DND-41 (cell line): ENCODE measurements around the gene ITGA11.

Experiments used
- ATAC-seq: fragments of 200-7000 bp; cut with Tn5 transposase; 3 replicates; pipeline ENCODE4 v1.9.1; 2021; ENCODE audit warnings: low read depth; ENCODE audit not compliant: insufficient read depth
- DNase-seq: peaks from one replicate; pipeline ENCODE4 v3.0.0-alpha.2; 2020
- H2AFZ ChIP-seq: 2 replicates; pipeline ENCODE4 v1.6.0; 2012; ENCODE audit warnings: low read depth, low read length
- H3K27ac ChIP-seq: 2 replicates; pipeline ENCODE4 v1.5.1; 2012; ENCODE audit warnings: low read length, inconsistent platforms
- H3K27me3 ChIP-seq: fragments of 200-600 bp; sonication (generic); 2 replicates; pipeline ENCODE4 v1.6.0; 2012; ENCODE audit warnings: low read length, mild to moderate bottlenecking, inconsistent platforms; ENCODE audit not compliant: insufficient read depth, poor library complexity
- H3K36me3 ChIP-seq: 2 replicates; pipeline ENCODE4 v1.5.1; 2012; ENCODE audit warnings: low read length, inconsistent platforms; ENCODE audit not compliant: insufficient read depth
- H3K4me1 ChIP-seq: 2 replicates; pipeline ENCODE4 v1.5.1; 2012; ENCODE audit warnings: mild to moderate bottlenecking, low read length; ENCODE audit not compliant: insufficient read depth
- H3K4me2 ChIP-seq: 2 replicates; pipeline ENCODE4 v1.6.0; 2012; ENCODE audit warnings: mild to moderate bottlenecking, moderate library complexity, low read length, inconsistent platforms; ENCODE audit not compliant: insufficient read depth
- H3K4me3 ChIP-seq, 2 experiments: fragments of 200-600 bp in 1 of 2; shearing (Covaris generic) in 1 of 2; 2 replicates each; pipeline ENCODE4 v1.5.1; 2012 to 2016; ENCODE audit warnings: inconsistent platforms in 2 of 2, low read length in 2 of 2, mild to moderate bottlenecking in 2 of 2, low read depth in 1 of 2, moderate library complexity in 1 of 2
- H3K79me2 ChIP-seq: 2 replicates; pipeline ENCODE4 v1.6.0; 2012; ENCODE audit warnings: low read length, inconsistent platforms; ENCODE audit not compliant: insufficient read depth
- H3K9ac ChIP-seq: 2 replicates; pipeline ENCODE4 v1.6.0; 2012; ENCODE audit warnings: low read depth, mild to moderate bottlenecking, inconsistent platforms, low read length, moderate library complexity
- H3K9me3 ChIP-seq: 2 replicates; pipeline ENCODE4 v1.5.1; 2012; ENCODE audit warnings: low read length, moderate library complexity, mild to moderate bottlenecking, inconsistent platforms; ENCODE audit not compliant: insufficient read depth, severe bottlenecking
- H4K20me1 ChIP-seq: 2 replicates; pipeline ENCODE4 v1.6.0; 2012; ENCODE audit warnings: low read length; ENCODE audit not compliant: insufficient read depth
- EZH2 ChIP-seq: IDR thresholded peaks from 3 replicates; pipeline ENCODE4 v1.6.1; 2012; ENCODE audit warnings: borderline replicate concordance, low read depth, mild to moderate bottlenecking, moderate library complexity, low read length, inconsistent platforms; ENCODE audit not compliant: severe bottlenecking
- TF ChIP-seq, protein P1 (sequence below): IDR thresholded peaks from 2 replicates; pipeline ENCODE4 v1.5.1; 2012; ENCODE audit warnings: borderline replicate concordance, low read length, moderate library complexity, mild to moderate bottlenecking; ENCODE audit not compliant: poor library complexity, severe bottlenecking; ENCODE audit errors: extremely low read depth

Gene ITGA11

DNA sequence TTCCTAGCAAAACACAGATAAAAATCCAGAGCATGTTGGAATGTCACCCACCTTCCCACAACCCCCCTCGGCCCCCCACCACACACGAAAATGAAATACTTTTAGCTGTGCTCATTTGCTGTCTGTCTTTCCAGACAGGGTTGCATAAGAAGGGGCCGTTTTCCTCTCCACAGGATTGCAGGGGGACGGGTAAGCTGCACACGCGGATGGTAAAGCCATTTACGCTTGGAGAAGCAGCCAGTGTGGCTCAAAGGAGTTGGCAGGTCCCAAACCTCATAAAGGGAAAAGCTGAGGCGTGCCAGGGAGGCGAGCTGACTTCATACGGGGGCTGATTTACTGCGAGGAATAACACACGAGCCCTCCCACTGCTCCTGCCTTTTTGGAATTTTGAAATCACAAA is 47.4 kb upstream of the ITGA11 start:
- H3K79me2 ChIP-seq = no peaks in the 10 kb centered on the region
- H3K4me3 ChIP-seq = no peak overlapping the region
- no peaks in the 10 kb centered on the region for H3K36me3 ChIP-seq
- no peaks in the 10 kb centered on the region for H3K4me1 ChIP-seq
- H4K20me1 ChIP-seq = no peaks in the 10 kb centered on the region
- H3K4me2 ChIP-seq = no peak overlapping the region
- no peak overlapping the region for H3K9ac ChIP-seq
- ATAC-seq (no peak), DNase-seq (no peak)
- no peak overlapping the region for H3K27ac ChIP-seq
- H2AFZ ChIP-seq = no peak overlapping the region
- no peaks in the 10 kb centered on the region for H3K9me3 ChIP-seq
- TF ChIP-seq, protein P1, sequence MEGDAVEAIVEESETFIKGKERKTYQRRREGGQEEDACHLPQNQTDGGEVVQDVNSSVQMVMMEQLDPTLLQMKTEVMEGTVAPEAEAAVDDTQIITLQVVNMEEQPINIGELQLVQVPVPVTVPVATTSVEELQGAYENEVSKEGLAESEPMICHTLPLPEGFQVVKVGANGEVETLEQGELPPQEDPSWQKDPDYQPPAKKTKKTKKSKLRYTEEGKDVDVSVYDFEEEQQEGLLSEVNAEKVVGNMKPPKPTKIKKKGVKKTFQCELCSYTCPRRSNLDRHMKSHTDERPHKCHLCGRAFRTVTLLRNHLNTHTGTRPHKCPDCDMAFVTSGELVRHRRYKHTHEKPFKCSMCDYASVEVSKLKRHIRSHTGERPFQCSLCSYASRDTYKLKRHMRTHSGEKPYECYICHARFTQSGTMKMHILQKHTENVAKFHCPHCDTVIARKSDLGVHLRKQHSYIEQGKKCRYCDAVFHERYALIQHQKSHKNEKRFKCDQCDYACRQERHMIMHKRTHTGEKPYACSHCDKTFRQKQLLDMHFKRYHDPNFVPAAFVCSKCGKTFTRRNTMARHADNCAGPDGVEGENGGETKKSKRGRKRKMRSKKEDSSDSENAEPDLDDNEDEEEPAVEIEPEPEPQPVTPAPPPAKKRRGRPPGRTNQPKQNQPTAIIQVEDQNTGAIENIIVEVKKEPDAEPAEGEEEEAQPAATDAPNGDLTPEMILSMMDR = no peak
- no peak for TF ChIP-seq EZH2
- peaks cover 2% of the 10 kb centered on the region for H3K27me3 ChIP-seq

DNA sequence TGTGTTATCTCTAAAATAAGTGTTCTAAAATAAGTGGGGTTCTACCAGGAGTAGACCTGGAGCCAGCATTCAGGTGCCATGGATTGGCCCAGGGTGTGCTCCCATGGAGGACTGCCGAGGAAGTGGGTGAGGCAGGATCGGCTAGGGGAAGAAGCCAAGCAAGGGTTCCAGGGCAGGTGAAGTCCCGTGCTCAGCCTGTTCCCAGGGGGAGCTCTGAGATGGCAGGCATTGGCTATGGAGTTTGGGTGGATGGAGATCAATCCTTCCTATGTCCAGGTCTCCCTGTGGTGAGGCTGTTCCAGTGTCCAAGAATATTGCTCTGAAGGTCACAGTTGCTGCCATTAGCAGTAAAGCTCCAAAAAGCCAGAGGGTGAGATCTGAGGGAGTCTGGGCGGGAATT is 46.9 kb upstream of the ITGA11 start:
- no peak for DNase-seq
- Histone ChIP-seq H3K27ac (no peak overlapping the region), H3K9me3 (no peaks in the 10 kb centered on the region), H2AFZ (no peak overlapping the region), H3K79me2 (no peaks in the 10 kb centered on the region), H3K4me3 (no peak overlapping the region), H3K27me3 (peaks cover 5% of the 10 kb centered on the region), H3K4me2 (no peak overlapping the region), H3K4me1 (no peaks in the 10 kb centered on the region), H3K9ac (no peak overlapping the region), H4K20me1 (no peaks in the 10 kb centered on the region), H3K36me3 (no peaks in the 10 kb centered on the region)
- TF ChIP-seq, protein P1 = no peak
- TF ChIP-seq EZH2 = no peak
- ATAC-seq = no peak

DNA sequence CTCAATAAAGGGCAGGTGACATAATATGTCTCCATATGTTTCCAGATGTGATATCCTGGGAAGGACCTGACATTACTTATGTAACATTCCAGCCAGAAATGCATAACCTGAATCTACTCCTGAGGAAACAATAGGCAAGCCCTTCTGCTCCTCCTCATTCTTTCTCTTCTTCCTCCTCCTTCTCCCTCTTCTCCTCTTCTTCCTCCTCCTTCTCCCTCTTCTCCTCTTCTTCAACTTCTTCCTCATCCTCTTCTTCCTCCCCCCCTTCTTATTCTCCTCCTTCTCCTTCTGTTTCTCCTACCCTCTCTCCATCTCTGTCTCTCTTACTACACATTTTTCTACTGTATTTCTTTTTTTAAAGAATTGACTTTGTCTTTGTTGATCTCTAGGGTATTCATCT is 43.5 kb upstream of the ITGA11 start:
- H3K27me3 ChIP-seq = peaks cover 15% of the 10 kb centered on the region
- no peak overlapping the region for H3K4me3 ChIP-seq
- TF ChIP-seq EZH2 = no peak
- TF ChIP-seq, protein P1 = no peak
- H3K79me2 ChIP-seq = no peaks in the 10 kb centered on the region
- H4K20me1 ChIP-seq = no peaks in the 10 kb centered on the region
- no peak overlapping the region for H3K27ac ChIP-seq
- no peak for DNase-seq
- H2AFZ ChIP-seq = no peak overlapping the region
- no peak overlapping the region for H3K9ac ChIP-seq
- no peak overlapping the region for H3K4me2 ChIP-seq
- H3K36me3 ChIP-seq = no peaks in the 10 kb centered on the region
- no peaks in the 10 kb centered on the region for H3K4me1 ChIP-seq
- H3K9me3 ChIP-seq = no peaks in the 10 kb centered on the region
- ATAC-seq = no peak

DNA sequence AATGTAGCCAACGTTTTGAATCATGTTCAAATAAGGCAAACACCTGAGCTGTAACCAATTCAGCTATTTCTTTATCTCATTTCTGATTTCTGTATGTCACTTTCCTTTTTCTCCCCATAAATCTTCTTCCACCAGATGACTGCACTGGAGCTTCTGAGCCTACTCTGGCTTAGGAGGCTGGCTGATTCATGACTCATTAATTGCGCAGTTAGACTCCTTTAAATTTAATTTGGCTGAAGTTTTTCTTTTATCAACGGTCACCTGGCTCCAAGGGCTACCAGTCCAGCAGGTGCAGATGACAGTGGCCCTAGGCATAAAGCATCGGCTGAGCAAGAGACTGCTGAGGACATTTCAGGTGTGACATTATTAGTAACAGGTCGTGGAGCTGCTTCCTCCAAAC is 39.6 kb upstream of the ITGA11 start:
- TF ChIP-seq, protein P1 = no peak
- TF ChIP-seq EZH2 = no peak
- Histone ChIP-seq H3K79me2 (no peaks in the 10 kb centered on the region), H3K27me3 (peaks cover 19% of the 10 kb centered on the region), H3K4me2 (no peak overlapping the region), H3K4me1 (no peaks in the 10 kb centered on the region), H3K36me3 (no peaks in the 10 kb centered on the region), H4K20me1 (no peaks in the 10 kb centered on the region), H3K9ac (no peak overlapping the region), H3K9me3 (no peaks in the 10 kb centered on the region), H3K4me3 (no peak overlapping the region), H3K27ac (no peak overlapping the region), H2AFZ (no peak overlapping the region)
- ATAC-seq (no peak), DNase-seq (no peak)
